GM18499 (cell line): ENCODE measurements around the gene CHRNB1.

Source experiments
- ATAC-seq: cut with Tn5 transposase; IDR thresholded peaks from one replicate; pipeline ENCODE4 v1.9.1; 2021; ENCODE audit warnings: moderate number of reproducible peaks; ENCODE audit not compliant: insufficient read depth, unreplicated experiment

CHRNB1 gene

GRCh38 chr17:7444682-7445618 is at the start of gene CHRNB1:
Gene CHRNB1, plus strand, starts transcription at chr17:7445061. Its CDS starts 67 bp downstream, at chr17:7445128.
- no peak for ATAC-seq

DNA sequence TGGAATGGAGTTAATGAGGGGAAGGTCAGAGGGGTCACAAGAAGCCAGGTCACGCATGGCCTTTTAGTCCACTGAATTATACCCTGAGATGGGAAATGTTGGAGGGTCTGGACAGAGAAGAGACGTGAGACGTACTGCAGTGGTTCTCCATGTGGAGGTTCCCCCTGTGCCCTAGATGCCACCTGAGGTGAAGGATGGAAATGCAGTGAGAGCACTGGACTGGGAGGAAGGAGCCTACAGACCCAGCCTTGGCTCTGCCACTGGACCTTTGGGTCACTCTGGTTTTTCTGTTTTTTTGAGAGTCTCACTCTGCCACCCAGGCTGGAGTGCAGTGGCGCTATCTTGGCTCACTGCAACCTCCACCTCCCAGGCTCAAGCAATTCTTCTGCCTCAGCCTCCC is 48.7 kb upstream of the CHRNB1 start:
- no peak for ATAC-seq

- ATAC-seq: no peak
These were observed 46.2 kb upstream of the CHRNB1 start for GRCh38 chr17:7398612-7399011.

- ATAC-seq: no peak
These were observed 41.7 kb upstream of the CHRNB1 start for GRCh38 chr17:7403043-7403726.

DNA sequence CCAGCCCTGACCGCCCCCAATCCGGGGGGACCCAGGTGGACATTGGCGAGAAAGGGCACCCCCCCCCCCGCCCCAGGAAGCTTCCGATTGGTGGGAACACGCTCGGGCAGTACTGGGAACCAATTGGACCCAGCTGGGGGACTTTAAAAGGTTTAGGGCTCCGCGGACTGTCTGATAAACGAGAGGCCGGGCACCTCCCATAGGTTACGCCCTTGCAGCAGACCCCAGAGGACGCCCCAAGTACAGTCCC is 41.2 kb upstream of the CHRNB1 start:
- ATAC-seq: no peak

GRCh38 chr17:7403977-7404736 is 40.7 kb upstream of the CHRNB1 start, which contains the start of gene TMEM256:
Gene TMEM256, minus strand, starts transcription at chr17:7404097. Its CDS starts 13 bp downstream, at chr17:7404084.
- ATAC-seq: peak; percentile 64

DNA sequence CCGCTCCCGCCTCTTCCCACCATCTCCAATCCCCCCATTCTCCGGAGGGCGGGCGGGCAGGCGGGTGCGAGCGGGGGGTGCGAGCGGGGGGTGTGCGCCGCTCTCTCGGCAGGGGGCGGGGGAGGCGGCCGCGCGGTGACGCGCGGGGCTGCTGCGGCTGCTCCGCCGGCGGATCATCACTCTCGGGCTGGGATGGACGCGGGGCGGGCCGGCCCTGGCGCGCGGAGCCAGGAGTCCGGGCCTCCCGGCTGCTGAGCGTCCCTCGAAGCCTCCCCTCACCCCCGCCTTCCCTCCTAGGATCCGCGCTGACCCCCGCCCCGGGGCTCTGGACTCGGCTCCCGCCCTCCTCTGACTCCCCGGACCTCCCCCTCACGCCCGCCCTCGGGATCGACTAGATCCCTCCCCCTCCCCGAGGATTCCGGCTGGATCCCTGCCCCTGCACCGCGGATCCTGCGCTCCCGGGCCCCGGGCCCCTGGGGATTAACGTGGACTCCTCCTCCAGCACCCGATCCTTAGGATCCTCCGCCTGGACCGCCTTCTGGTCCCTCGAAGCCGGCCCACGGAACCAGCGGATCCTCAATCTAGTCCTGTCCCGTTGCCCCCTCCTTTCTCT is 40.0 kb upstream of the CHRNB1 start:
- no peak for ATAC-seq

- no peak for ATAC-seq
These were observed 39.3 kb upstream of the CHRNB1 start for GRCh38 chr17:7405350-7406234.

DNA sequence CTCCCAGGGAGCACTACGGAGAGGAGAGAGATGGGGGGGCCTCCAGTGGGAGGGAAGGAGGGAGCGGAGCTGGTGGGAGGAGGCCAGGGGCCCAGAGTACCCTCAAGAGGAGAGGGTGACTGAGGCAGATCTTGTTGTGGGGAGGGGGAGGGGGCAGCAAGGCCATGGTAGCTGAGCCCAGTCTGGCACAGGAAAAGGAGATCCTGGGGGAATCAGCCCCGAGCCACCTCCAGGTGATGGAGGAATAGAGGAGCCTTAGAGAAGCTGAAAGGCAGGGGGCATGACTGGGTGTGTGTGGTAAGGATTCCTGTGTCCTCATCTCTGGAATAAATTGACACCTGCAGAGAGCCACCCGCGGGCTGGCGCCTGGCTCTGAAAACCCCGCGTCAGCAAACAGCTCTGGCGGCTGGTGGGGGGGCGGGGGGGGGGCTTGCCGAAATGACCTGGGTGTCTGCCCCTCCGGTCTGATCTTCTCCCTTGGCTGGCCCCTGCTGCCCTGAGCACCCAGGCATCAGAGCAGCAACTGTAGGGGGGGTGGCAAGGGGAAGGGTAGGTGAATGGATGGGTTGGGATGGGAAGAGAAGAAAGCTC is 38.5 kb upstream of the CHRNB1 start:
- ATAC-seq: no peak

DNA sequence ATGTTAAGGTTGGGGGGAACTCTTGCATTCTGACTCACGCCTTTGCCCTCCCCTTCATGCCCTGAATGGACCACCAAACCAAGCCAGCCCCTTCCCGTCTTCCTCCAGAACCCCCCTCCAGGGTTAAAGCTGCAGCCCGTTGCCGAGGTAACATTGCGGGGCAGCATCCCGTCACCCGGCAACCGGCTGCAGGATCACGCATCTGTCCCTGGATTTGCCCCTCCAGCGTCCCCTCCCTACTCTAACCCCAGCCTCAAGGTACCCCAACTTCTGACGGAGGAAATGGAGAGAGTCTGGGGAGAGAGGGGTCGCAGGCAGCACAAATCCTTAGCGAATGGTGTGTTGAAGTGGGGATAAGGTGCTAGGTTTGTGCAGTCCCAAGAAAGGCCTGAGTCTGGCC is 37.8 kb upstream of the CHRNB1 start:
- ATAC-seq: no peak

- no peak for ATAC-seq
These were observed 37.2 kb upstream of the CHRNB1 start, which contains the start of gene NLGN2 for GRCh38 chr17:7407485-7408251. Gene NLGN2, plus strand, starts transcription at chr17:7407845. Its CDS starts 411 bp downstream, at chr17:7408256.

GRCh38 chr17:7408252-7408727 is 36.6 kb upstream of the CHRNB1 start:
- no peak for ATAC-seq

- ATAC-seq: no peak
These were observed 36.0 kb upstream of the CHRNB1 start for GRCh38 chr17:7408863-7409262.

- ATAC-seq: no peak
These were observed 35.1 kb upstream of the CHRNB1 start for GRCh38 chr17:7409716-7410115.

DNA sequence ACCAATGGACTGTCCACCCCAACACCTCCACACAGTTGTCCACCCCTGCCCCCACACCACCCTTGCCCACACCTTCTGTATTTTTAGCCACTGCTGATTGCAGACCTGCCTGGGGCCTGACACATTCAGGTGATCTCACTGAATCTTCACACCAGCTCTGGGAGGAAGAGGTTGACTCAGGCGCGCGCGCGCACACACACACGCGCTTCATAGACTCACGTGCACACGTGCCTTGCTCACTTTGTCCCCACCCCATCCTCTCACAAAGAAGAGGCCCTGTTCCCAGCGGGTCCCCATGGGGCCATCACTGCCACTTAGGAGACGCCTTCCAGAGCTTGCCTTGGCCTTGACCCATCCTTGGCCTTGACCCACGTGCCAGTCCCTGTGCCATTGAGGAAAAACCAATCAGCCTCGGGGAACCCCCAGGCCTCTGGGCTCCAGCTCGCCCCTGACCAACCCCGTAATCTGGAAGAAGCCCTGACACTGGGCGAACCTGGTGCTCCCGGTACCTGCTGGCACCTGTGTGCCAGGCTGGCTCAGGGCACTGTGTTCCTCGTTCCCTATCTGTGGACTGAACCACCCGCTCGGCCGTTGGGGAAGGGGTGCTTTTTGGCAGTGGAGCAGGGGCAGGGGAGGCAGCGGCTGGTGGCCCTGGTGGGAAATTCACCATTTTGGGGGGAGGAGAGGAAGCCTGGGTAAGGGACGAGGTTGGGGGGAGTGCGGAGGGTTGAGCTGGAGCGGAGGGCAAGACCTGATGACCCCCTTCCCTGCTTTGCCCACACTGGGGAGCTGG is 34.0 kb upstream of the CHRNB1 start:
- ATAC-seq: no peak

- ATAC-seq: no peak
These were observed 33.5 kb upstream of the CHRNB1 start for GRCh38 chr17:7411427-7411750.

DNA sequence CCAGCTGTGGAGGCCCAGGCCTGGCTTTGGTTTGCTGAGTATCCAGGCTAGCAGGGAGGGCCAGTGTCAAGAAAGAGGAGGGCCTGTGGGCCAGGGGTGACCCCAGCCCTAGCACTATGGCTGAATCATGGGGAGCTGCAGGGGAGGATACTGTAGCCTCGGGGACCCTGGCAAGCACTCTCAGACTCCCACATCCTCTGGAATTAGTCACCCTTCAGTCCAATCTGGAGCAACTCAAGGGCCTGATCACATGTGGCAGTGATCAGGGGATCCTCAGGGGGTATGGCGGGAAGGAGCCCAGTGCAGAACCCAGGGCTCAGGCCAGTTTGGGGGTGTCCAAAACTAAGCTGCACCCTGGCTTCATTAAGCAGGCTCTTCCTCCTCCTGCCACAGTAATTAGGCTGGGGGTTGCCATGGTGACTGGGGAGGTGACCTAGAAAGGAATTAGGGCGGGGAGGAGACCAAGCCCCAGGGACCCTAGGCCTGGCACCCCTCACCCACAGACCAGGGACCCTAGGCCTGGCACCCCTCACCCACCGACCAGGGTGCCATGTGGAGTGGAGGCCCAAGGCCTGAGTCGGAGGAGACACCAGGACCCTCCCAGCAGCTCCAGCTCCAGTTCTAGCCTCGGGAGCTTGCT is 31.4 kb upstream of the CHRNB1 start:
- no peak for ATAC-seq
